HT-29 (cell line): ENCODE measurements around the gene MTOR. TPM values are rescaled to one million over a fixed set of nuclear protein-coding genes. Genes with fewer than 3 reads are reported as not detected.

Source experiments
- DNase-seq: peaks from one replicate; pipeline ENCODE4 v3.0.0-alpha.2; 2015; ENCODE audit warnings: low spot score
- total RNA-seq: library from RNA; depleted of rRNA; stranded (reverse); fragments of >200 nt; shearing (Covaris generic); gene quantifications from 2 replicates; pipeline ENCODE4 v1.2.3, GENCODE V29; 2014

MTOR gene
- total RNA-seq, 1 experiment from 2014 or later = 38.0 TPM

DNA sequence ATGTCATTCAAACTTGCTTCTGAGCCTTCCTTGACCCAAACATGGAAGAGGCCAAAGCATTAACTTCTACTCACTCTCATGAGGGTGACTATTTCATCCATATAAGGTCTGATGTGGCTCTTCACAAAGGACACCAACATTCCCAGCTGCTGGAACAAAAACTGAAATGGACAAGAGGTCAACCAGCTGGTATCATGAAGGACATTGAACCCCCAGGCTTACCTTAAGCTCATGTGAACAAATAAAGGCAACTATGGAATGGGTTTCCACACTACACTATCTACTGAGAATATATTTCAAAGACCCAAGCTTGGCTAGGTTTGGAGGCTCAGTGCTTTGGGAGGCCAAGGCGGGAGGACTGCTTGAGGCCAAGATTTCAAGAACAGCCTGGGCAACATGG, 46.3 kb downstream of the MTOR start:
- no peak for DNase-seq

DNA sequence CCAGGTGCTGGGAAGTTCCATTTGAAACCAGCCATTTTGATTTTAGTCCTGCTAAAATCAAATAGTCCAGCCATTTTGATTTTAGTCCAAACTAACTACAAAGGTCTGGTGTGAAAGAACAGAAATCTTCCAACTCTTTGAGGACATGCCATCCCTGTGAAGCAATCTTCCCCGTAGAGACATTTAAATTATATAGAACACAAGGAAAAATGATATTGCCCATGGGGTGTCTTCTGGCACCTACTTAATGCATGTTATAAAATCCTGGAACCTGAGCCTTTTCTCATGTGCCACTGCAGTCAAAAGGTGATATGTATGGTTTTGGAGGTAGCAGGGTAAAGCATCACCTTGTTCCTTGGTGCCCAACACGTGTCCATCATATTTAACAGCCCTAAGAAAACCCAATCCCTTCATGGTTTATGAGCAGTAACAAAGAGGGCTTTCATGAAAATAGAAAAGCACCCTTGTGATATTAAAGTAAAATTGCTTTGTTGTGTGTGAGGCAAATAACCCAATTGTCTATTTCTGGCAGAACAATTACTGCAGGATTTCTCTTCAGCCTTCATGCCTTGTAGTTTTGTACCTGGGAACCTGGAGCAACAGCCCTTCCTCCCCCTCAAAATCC, 46.9 kb downstream of the MTOR start:
- DNase-seq = no peak

DNA sequence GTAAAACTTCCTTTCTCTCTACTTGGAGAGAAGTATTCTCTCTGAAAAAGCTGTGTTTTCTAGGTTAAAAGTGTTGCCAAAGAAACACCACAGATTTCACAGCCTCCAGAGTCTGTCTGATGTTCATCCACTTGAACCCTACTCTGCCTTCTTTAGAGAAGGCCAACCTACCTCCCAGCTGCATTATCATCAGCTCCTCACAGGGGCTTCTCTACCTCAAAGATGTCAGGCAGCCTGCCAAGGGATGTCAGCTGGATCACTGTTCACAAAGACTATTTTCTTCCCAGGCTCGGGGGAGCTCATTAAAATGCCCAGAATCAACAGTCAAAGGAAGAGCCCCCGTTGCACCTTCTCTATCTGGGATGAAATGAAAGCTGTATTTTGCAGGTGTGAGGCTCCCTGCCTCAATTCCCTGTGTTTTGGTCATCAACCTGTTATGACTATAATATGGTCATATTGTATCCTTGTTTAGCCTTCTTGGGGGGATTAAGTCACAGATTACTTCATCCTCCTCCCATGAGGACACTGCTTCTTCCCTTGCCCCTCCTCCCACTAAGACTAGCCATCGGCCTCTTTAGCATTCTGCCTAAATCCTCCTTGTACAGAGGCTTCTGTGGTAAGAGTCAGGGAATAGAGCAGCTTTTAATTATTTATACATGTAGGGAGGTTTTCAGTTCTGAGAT, 47.5 kb downstream of the MTOR start:
- no peak for DNase-seq

DNA sequence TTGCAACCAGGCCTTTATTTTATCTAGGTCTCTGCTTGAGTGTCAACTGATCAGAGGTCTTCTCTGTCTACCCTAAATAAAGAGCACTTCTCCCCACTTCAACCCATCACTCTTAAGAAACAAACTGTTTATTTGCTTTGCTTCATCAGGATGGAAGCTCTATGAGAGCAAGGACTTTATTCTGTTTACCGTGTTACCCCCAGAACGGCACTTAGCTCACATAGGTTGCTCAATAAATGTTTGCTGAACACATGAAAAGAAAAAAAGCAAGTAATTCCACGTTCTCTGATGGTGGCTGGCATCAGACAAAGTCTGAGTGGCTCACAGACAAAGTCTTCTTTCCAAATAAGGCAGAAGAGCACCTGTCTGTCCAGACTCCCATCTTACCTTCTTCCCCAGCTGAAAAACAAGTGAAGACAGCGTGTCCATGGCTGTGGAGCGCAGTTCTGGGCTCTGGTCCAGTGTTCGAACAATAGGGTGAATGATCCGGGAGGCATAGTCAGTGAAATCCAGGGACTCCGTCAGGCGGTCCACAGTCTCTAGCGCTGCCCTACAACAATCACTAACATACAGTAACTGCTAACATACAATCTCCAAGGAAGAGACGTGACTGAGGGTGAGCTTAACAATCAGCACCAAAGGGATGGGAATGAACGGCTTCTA, 50.3 kb downstream of the MTOR start:
- DNase-seq = no peak

DNA sequence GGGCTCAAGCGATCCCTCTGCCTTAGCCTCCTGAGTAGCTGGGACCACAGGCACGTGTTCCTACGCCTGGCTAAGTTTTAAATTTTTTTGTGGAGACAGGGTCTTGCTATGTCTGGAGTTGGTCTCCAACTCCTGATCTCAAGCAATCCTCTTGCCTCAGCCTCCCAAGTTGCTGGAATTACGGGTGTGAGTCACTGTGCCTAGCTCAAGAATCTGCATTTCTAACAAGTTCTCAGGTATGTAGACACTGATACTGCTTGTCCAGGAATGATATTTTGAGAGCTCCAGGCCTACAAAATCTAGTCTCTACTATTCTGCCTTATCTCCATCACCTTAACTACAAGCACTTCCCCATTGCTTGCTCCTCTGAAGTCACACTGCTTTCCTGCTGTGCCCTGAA, 50.9 kb downstream of the MTOR start:
- DNase-seq = no peak

DNA sequence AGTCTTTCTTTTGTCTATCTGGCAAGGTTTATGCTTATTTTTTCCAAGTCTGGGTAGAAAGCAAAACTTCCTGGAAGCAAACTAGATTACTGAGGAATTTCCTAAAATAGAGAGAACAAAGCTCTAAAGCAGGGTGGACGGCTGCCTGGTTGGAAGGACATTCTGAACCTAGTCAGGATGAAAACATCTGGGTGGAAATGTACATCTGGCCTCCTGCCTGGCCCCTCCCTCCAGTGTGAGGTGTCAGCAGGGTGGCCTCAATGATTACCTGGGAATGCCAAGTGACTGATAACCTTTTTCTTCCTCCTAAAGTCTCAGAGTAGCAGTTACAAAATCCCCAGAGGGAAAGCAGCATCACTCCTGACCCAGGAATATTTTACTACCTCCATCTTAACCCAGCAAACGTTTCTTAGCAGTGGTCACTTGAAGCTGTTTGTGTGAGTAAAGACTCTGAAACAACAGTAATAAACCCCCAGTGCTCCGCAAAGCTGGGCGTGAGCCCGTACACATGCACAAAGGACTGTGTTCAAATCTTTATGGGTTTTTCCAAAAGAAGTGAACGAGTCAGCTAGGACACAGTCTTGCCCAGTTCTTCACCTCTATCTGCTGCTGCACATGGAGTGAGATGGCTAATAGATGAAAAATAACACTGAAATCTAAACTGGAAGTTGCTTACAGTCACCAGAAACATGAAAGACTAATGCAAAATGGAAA, 54.3 kb downstream of the MTOR start:
- no peak for DNase-seq

DNA sequence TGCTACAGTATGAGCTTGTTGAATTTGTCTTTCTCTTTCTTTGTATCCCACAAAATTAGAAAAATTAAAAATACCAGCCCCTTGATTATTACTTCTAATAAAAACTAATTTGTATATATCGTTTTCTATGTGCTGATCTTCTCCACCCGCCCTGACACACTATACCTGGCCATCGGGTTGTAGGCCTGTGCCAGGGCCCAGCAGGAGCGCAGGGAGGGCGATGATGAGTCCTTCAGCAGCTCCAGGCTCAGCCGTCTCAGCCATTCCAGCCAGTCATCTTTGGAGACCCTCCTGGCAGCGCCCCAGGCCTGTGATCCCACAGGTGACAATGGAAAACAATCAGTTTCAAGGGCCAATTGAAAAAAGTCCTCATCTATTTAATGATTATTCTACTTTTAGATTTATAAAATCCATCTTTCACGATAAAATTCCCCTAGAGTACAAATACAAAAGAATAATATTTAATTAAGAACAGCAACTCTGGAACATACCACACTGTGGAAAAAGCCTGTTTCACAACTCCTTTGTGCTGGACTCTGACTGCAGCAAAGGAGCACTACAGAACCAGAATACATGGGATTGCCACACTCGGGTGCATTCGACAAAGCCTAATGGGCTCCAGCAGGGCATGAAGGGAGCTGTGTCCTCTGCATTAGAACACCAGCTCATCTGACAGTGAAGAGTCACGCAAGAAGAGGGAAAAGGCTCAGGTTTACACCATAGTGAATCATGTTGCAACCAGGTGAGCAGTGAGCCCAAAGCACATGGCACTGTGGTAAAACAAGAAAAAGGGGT, 57.8 kb downstream of the MTOR start:
- no peak for DNase-seq

DNA sequence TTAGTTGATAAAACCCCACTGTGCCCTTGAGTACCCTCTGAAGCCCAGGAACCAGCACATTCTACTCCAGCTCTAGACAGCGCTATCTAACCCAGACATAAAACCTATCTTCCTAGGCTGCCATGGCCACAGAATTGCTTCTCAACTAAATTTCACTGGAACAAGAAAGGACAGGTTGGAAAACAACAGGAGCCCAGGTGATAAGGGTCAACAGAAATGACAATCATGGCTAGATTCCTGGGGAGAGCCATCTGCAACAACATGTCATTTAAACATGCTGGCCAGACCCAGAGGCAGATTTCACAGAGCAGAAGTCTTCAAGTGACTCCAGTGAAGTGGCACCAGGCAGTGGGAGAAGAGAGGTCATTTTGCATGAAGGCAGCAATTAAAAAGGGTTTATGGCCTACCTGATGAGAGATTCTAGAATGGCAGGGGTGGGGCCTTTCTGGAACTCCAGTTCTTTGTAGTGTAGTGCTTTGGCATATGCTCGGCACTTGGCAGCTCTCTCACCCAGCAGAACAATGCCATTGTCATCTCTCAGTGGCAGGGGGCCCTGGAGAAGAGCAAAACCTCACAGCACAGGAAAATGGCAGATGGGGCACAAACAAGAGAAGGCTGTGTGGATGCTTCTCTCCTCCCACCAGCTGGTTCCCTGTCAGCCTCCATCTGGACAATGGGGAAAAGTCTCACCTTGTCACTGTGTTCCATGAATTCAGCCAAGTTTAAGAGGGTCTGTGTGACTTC, 63.3 kb downstream of the MTOR start:
- DNase-seq = no peak

DNA sequence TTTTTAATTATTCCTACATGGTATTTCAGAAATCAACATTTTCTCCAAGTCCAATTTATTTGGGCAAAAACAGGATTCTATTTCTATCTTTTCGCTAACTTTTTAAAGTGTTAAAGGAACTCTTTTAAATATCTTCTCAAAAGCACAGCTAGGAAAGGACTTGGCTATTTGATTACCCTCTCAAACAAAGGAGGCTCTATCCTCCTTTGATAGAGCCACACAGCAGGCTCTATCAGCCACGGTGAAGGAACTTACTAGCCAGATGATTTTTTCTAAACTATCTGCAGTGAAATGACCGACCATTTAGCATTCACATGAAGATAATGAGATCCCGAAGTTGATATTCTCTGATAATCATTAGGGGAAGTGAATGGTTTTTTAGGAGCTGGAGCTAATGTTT, 64.1 kb downstream of the MTOR start:
- no peak for DNase-seq

DNA sequence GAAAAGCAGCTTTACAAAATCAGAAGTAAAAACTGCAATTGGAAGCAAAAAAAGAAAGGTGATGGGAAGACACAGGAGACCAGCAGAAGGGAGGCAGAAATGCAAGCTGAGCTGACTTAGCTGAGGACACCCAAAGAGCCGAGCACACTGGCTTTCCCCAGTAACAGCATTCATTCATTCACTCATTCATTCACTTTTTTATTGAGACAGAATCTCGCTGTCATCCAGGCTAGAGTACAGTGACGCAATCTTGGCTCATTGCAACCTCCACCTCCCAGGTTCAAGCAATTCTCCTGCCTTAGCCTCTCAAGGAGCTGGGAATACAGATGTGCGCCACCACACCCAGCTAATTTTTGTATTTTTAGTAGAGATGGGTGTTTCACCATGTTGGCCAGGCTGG, 65.0 kb downstream of the MTOR start:
- no peak for DNase-seq

DNA sequence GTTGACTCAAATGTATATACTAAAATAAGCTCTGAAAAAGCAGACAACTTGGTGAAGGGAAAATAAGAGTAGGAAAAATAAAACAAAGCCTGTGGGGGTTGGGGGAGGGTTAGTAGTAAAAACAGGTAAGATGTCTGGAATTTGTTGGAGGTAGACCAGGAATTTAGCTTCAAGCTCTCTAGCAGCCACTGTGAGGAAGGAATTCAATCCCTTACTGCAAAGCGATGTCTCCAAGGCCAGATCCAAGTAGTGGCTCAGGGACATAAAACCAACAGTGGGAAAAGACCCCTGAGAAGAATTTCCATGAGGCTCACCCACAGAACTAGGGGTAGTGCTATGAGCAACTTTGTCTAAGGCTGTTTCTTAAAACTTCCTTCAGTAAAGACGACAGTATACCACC, 65.4 kb downstream of the MTOR start:
- DNase-seq = no peak

DNA sequence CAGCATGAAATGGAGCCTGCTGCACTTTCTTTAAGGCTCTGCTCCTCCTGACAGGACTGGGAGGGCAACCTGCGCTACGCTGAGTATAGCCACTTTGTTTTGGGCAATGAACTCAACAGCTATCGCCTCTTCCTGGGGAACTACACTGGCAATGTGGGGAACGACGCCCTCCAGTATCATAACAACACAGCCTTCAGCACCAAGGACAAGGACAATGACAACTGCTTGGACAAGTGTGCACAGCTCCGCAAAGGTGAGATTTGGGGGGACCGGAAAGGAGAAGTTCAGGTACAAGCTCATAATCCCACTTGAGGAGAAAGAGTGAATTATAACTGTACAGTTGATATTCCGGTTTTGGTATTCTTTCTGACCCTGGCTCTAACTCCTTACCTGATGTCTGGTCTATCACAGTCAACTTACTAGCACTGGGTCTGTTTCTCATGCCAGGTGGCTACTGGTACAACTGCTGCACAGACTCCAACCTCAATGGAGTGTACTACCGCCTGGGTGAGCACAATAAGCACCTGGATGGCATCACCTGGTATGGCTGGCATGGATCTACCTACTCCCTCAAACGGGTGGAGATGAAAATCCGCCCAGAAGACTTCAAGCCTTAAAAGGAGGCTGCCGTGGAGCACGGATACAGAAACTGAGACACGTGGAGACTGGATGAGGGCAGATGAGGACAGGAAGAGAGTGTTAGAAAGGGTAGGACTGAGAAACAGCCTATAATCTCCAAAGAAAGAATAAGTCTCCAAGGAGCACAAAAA, 67.8 kb downstream of the MTOR start:
- DNase-seq = no peak

DNA sequence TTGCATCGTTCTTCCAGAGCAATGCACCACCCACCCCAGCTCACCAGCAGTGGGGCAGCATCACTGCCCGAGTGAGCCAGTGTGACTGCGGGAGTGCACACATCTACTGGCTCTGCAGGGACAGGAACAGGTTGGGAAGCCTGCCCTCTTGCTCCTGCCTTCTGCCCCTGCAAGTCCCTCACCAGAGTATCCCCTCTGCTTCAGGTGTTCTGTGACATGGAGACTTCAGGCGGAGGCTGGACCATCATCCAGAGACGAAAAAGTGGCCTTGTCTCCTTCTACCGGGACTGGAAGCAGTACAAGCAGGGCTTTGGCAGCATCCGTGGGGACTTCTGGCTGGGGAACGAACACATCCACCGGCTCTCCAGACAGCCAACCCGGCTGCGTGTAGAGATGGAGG, 69.0 kb downstream of the MTOR start:
- DNase-seq = no peak

DNA sequence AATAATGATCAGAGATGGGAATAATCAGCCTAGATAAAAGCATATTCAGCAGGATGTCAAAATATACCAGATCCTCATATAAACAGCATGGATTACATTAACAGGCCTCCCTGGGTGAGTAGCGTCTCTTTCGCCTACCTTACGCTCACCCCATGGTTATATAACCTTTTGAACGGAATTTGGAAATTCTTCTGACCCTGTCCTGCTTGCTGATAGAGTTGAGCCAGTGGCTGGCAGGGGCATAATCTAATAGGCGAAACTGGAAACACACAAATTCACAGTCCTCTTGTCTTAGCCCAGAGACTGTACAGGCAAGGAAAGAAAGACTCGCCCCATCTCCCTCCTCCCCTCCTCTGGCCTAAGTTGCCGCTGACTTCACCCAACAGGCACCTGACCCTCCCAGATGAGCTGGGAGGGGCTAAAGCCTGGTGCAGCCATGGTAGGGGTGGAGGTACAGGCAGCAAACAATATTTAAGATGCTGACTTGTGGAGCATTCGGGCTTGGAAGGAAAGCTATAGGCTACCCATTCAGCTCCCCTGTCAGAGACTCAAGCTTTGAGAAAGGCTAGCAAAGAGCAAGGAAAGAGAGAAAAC, 73.4 kb downstream of the MTOR start, which contains the start of gene ANGPTL7:
ANGPTL7 (plus strand) TSS at position 498 of the 594 bp plus-strand sequence. CDS start 225 bp downstream, outside the sequence.
- DNase-seq = no peak

DNA sequence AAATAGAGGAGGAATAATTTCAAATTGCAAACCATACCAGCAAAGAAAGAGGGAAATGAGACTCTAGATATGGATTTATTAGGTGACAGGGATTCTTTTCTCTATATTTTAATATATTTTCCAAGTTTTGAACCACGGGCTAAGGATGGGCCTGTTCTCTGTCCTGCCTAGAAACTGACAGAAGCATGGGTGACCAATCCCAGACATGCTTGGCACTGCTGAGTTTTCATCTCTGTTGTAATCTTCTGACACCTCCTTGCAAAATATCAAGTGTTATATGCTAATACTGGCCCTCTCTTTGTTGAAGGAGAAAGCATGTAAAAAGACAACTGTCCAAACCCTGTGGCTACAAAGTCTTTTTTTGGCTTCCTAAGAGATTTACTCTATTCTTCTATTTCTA, 74.0 kb downstream of the MTOR start:
- DNase-seq = no peak

DNA sequence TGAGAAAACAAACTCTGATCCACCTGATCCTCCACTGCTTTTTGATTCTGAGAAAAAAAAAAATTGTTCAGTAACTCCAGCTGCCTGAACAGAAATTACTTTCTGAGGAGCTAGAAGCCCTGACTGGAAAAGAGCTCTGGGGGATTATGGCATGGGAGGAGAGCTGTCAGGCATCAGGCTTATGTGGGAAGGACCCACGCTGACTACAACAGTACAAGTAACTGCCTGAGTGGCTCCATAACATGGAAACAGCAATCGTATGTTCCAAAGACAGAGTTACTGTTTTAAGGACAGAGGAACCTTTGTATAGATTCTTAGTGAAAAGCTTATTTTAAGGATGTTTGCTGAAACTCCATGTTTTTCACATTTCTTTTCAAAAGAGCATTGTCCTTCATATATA, 74.4 kb downstream of the MTOR start:
- DNase-seq = no peak

DNA sequence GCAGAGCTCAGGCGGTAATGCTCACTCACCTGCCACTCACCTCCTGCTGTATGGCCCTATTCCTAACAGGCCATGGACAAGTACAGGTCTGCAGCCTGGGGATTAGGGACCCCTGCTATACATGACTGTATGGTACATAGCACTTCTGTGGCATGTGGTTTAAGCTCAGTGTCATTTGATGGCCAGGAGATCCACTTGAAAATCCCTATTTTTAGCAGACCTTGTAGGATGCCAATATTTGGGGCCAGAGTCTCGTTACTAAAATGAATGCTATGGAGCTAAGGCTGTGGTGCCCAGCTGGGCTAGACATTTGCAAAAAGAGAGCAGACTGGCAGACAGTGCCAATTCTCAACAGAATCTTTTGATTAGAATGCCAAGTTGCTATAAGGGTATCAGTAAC, 74.9 kb downstream of the MTOR start:
- DNase-seq = no peak

DNA sequence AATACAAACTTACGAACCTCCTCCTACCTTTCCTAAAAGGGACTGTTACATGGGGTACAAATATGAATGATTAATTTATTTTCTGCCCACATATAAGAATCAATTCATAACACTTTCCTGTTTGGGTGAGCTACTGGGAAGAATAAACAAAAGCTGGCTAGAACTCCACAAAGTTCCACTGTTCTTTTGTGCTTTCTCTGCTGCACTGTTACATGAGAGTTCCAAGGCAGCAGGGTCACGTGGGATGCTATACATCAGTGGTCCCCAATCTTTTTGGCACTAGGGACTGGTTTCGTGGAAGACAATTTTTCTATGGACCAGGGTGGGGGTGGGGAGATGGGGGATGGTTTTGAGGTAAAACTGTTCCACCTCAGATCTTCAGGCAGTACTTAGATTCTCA, 75.4 kb downstream of the MTOR start:
- DNase-seq = no peak

DNA sequence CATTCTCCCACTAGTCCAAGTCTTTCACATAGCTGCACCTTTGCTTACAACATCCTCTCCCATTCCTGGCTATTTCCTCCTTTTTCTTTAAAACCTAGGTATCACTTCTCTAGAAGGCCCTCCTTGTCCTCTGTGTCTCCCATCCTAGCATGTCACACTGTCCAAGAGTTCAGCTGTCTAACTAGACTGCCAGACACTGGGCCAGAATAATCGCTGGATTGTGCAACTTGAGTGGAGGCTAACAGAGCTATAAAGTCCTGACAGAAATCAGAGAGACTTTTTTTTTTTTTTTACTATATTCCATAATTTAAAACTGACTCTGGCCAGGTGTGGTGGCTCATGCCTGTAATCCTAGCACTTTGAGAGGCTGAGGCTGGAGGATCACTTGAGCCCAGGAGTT, 77.4 kb downstream of the MTOR start:
- no peak for DNase-seq

DNA sequence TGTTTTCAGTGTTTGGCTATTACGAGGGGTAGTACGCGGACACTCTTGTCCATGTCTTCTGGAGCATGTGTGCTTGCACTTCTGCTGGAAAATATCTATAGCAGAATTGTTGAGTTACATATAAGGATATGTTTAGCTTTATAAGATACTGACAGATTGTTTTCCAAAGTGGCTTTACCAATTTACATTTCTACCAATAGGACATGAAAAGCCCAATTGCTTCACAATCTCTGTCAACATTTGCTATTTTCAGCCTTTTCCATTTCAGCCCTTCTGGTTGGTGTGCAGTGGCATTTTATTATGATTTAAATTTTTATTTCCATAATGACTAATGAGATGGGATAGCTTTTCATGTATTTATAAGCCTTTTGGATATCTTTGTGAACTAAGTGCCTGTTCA, 79.5 kb downstream of the MTOR start:
- no peak for DNase-seq
